Progenitor cell of endocrine pancreas (in vitro differentiated cells): ENCODE measurements around the gene LHX6. TPM values are rescaled to one million over a fixed set of nuclear protein-coding genes. Genes with fewer than 3 reads are reported as not detected.

Experiments used
- DNase-seq: peaks from one replicate; pipeline ENCODE4 v3.0.0; 2021; ENCODE audit warnings: low spot score; ENCODE audit not compliant: unreplicated experiment
- H3K27ac Mint-ChIP-seq: 2 replicates; pipeline ENCODE4 v1.8.0; 2021; ENCODE audit warnings: mild to moderate bottlenecking, moderate library complexity, mixed read lengths
- H3K27me3 Mint-ChIP-seq: 2 replicates; pipeline ENCODE4 v1.8.0; 2021; ENCODE audit warnings: mixed read lengths
- H3K36me3 Mint-ChIP-seq: 2 replicates; pipeline ENCODE4 v1.8.0; 2022; ENCODE audit warnings: mixed read lengths; ENCODE audit not compliant: insufficient read depth
- H3K4me1 Mint-ChIP-seq: 2 replicates; pipeline ENCODE4 v1.8.0; 2021; ENCODE audit warnings: low read depth, mixed read lengths
- H3K4me3 Mint-ChIP-seq: 2 replicates; pipeline ENCODE4 v1.8.0; 2021; ENCODE audit warnings: low read depth, mild to moderate bottlenecking, moderate library complexity, mixed read lengths
- H3K9me3 Mint-ChIP-seq: 2 replicates; pipeline ENCODE4 v1.8.0; 2021; ENCODE audit warnings: low read depth, mixed read lengths
- long read RNA-seq: library from polyadenylated mRNA; unstranded; transcript quantifications from one replicate; pipeline ENCODE4 v2.0.0, GENCODE V29; 2020
- total RNA-seq: library from RNA; stranded (reverse); gene quantifications from 2 replicates; pipeline ENCODE4 v1.2.1, GENCODE V29; 2021
- TF ChIP-seq, protein P1 (sequence below): fragments of 200-600 bp; sonication (generic); IDR thresholded peaks from one replicate; pipeline ENCODE4 v1.5.0; 2021; ENCODE audit warnings: antibody characterized with exemption, mild to moderate bottlenecking; ENCODE audit not compliant: unreplicated experiment

LHX6 gene
- total RNA-seq = 1.6 and 3.1 TPM in 2 replicates
- long read RNA-seq, partial matches to known transcripts = 0 of 2 reads
- long read RNA-seq, other reads (novel, unspliced or antisense) = 2 of 2 reads

DNA sequence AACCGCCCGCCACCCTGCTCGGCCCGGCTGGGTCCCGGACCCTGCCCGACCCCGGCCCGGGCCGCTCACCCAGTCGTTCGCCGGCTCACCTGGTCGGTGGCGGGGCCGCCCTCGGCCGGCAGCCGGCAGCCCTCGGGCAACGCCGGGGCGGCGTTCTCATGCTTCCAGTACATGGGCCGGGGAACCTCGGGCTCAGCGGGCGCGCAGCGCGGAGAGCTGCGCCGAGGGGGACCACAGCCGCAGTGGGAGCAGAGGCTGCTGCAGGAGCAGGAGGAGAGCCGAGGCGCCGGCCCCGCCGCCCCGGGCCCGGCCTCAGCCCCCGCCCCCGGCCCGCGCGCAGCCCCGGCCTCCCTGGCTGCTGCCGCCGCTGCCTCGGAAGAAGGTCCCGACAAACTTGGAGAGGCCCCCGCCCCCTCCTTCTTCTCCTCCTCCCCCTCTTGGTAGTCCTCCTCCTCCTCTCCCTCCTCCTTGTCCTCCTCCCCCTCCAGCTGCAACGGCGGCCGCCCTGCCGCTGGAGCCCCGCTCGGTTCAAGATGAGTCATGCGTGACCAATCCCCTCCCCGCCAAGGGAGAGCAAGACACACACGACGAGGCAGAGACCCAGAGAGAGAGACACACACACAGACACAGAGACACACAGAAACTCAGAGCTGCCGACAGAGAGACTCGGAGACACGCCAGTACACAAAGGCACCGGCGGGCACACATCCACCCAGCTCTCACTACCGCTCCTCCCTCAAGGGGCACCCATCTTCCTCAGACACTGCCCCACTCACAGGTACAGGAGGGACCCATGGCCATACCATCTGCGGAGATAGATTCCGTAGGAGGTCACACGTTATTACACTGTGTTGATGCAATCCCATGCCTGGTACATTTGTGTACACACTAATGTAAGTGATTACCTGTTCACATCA lies at the start of gene LHX6:
Gene LHX6, minus strand, starts transcription at position 390 of the 917 bp plus-strand sequence. Its CDS starts 217 bp downstream, at position 173.
- TF ChIP-seq, protein P1, sequence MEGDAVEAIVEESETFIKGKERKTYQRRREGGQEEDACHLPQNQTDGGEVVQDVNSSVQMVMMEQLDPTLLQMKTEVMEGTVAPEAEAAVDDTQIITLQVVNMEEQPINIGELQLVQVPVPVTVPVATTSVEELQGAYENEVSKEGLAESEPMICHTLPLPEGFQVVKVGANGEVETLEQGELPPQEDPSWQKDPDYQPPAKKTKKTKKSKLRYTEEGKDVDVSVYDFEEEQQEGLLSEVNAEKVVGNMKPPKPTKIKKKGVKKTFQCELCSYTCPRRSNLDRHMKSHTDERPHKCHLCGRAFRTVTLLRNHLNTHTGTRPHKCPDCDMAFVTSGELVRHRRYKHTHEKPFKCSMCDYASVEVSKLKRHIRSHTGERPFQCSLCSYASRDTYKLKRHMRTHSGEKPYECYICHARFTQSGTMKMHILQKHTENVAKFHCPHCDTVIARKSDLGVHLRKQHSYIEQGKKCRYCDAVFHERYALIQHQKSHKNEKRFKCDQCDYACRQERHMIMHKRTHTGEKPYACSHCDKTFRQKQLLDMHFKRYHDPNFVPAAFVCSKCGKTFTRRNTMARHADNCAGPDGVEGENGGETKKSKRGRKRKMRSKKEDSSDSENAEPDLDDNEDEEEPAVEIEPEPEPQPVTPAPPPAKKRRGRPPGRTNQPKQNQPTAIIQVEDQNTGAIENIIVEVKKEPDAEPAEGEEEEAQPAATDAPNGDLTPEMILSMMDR = no peak
- Mint-ChIP-seq H3K4me3 (peak within 1 kb of the TSS; percentile 33), H3K4me1 (peaks cover 6% of the 10 kb centered on the region), H3K36me3 (peaks cover 2% of the 10 kb centered on the region), H3K27me3 (peaks cover 53% of the 10 kb centered on the region), H3K27ac (no peak within 1 kb of the TSS), H3K9me3 (no peaks in the 10 kb centered on the region)
- peak; percentile 26 for DNase-seq

DNA sequence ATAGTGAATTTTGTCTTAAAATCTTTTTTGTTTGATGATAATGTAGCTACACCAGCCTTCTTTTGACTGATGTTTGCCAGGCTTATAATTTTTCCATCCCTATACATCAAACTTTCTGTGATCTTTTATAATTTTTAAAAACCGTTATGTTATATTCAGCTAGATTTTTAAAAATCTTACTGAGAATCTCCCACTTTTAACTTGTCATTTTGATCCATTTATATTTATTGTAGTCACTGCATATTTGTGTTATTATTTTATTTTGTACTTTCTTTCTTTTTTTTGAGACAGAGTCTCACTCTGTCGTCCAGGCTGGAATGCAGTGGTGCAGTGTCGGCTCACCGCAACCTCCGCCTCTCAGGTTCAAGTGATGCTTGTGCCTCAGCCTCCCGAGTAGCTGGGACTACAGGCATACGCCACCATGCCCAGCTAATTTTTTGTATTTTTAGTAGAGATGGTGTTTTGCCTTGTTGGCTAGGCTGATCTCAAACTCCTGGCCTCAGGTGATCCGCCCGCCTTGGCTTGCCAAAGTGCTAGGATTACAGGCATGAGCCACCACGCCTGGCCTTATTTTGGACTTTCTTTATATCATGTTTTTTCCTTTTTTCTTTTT lies 48.6 kb upstream of the LHX6 start:
- no peak overlapping the region for H3K4me3 Mint-ChIP-seq
- no peak overlapping the region for H3K27ac Mint-ChIP-seq
- no peaks in the 10 kb centered on the region for H3K27me3 Mint-ChIP-seq
- TF ChIP-seq, protein P1 = no peak
- peaks cover 13% of the 10 kb centered on the region for H3K4me1 Mint-ChIP-seq
- peaks cover 9% of the 10 kb centered on the region for H3K9me3 Mint-ChIP-seq
- no peak for DNase-seq
- H3K36me3 Mint-ChIP-seq = peaks cover 43% of the 10 kb centered on the region

DNA sequence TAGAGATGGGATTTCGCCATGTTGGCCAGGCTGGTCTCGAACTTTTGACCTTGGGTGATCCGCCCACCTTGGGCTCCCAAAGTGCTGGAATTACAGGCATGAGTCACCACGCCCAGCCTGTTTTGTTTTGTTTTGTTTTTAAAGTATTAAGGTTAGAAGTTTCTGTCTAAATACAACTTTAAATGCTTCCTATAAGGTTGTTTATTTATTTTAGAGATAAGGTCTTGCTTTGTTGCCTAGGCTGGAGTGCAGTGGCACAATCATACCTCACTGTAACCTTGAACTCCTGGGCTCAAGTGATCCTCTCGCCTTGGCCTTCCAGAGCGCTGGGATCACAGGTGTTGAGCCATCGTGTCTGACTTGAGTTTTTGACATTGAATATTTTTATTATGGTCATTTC lies 47.3 kb upstream of the LHX6 start:
- Mint-ChIP-seq H3K36me3 (peaks cover 41% of the 10 kb centered on the region), H3K9me3 (peaks cover 9% of the 10 kb centered on the region), H3K27ac (no peak overlapping the region), H3K4me1 (peaks cover 5% of the 10 kb centered on the region), H3K27me3 (no peaks in the 10 kb centered on the region), H3K4me3 (no peak overlapping the region)
- TF ChIP-seq, protein P1 = no peak
- no peak for DNase-seq

DNA sequence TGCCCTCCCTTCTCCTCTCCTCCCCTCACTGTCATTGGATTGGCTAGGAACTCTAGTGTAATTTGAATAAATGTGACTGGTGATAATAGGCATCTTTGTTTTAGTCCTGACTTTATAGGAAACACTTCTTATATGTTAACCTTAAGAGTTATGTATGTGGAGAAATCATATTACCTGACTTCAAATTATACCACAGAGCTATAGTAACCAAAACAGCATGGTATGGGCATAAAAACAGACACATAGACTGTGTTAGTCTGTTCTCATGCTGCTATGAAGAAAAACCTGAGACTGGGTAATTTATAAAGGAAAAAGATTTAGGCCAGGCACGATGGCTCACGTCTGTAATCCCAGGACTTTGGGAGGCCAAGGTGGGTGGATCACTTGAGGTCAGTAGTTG lies 45.3 kb upstream of the LHX6 start:
- H3K4me3 Mint-ChIP-seq = no peak overlapping the region

More for the DNA sequence above, 45.3 kb upstream of the LHX6 start:
- H3K36me3 Mint-ChIP-seq = peaks cover 41% of the 10 kb centered on the region
- H3K9me3 Mint-ChIP-seq = peaks cover 9% of the 10 kb centered on the region
- TF ChIP-seq, protein P1 = no peak
- H3K27ac Mint-ChIP-seq = no peak overlapping the region
- peaks cover 5% of the 10 kb centered on the region for H3K4me1 Mint-ChIP-seq
- no peak for DNase-seq
- no peaks in the 10 kb centered on the region for H3K27me3 Mint-ChIP-seq
